CD4-positive, alpha-beta memory T cell (primary cell): ENCODE results near the gene OST4. TPM values are rescaled to one million over a fixed set of nuclear protein-coding genes. Genes with fewer than 3 reads are reported as not detected.
A peak's percentile ranks its signal among the peaks of the same experiment; 100 is the strongest.

Source experiments
- CTCF ChIA-PET: fragments of 350-600 bp; sonication (Branson Sonifier 250); formaldehyde crosslinking; loops from one replicate; lab custom pipeline; 2021; ENCODE audit warnings: inconsistent platforms; ENCODE audit not compliant: partially characterized antibody; lab: Charles Lee
- POLR2A ChIA-PET: fragments of 350-600 bp; sonication (Branson Sonifier 250); formaldehyde crosslinking; loops from one replicate; lab custom pipeline; 2021; ENCODE audit not compliant: partially characterized antibody; lab: Charles Lee
- DNase-seq, 5 donors: peaks; one replicate each; pipeline versions ENCODE4 v3.0.0 to v3.0.0-alpha.2; 2020 to 2022; ENCODE audit warnings: mixed read lengths in 1 of 5
- H3K27ac ChIP-seq: one replicate; pipeline ENCODE4 v1.7.0; 2013; ENCODE audit warnings: low read depth, low read length
- H3K27me3 ChIP-seq: 2 replicates; pipeline ENCODE4 v1.7.0; 2013; ENCODE audit warnings: mild to moderate bottlenecking, low read length, moderate library complexity; ENCODE audit not compliant: insufficient read depth
- H3K36me3 ChIP-seq: 2 replicates; pipeline ENCODE4 v1.7.0; 2013; ENCODE audit warnings: mild to moderate bottlenecking, low read length, moderate library complexity; ENCODE audit not compliant: insufficient read depth
- H3K4me1 ChIP-seq: 2 replicates; pipeline ENCODE4 v1.7.0; 2013; ENCODE audit warnings: mild to moderate bottlenecking, low read length, moderate library complexity; ENCODE audit not compliant: insufficient read depth
- H3K4me3 ChIP-seq, 2 donors: one replicate each; pipeline ENCODE4 v1.7.0; 2013; ENCODE audit warnings: low read length in 2 of 2, mild to moderate bottlenecking in 1 of 2
- H3K9me3 ChIP-seq, 2 donors: one replicate each; pipeline ENCODE4 v1.7.0; 2013; ENCODE audit warnings: low read length in 2 of 2, control low read depth in 1 of 2; ENCODE audit not compliant: control insufficient read depth in 1 of 2
- H3K27ac Mint-ChIP-seq, 7 donors: one replicate each; pipeline ENCODE4 v1.8.0; 2020 to 2021; ENCODE audit warnings: mixed read lengths in 7 of 7, mild to moderate bottlenecking in 6 of 7, inconsistent platforms in 3 of 7, moderate library complexity in 3 of 7
- H3K27me3 Mint-ChIP-seq, 2 donors: one replicate each; pipeline ENCODE4 v1.8.0; 2020 to 2021; ENCODE audit warnings: mixed read lengths in 2 of 2
- H3K36me3 Mint-ChIP-seq, 2 donors: one replicate each; pipeline ENCODE4 v1.8.0; 2020 to 2021; ENCODE audit warnings: mixed read lengths in 2 of 2, inconsistent platforms in 1 of 2, mild to moderate bottlenecking in 1 of 2
- H3K4me1 Mint-ChIP-seq, 4 donors: one replicate each; pipeline ENCODE4 v1.8.0; 2020 to 2021; ENCODE audit warnings: mixed read lengths in 4 of 4, mild to moderate bottlenecking in 1 of 4
- H3K4me3 Mint-ChIP-seq, 8 donors: one replicate each; pipeline ENCODE4 v1.8.0; 2020 to 2021; ENCODE audit warnings: mixed read lengths in 8 of 8, mild to moderate bottlenecking in 7 of 8, moderate library complexity in 6 of 8, inconsistent platforms in 3 of 8
- H3K9me3 Mint-ChIP-seq, 8 donors: one replicate each; pipeline ENCODE4 v1.8.0; 2020 to 2021; ENCODE audit warnings: mixed read lengths in 8 of 8, mild to moderate bottlenecking in 5 of 8, inconsistent platforms in 3 of 8, moderate library complexity in 1 of 8
- intact Hi-C: fragments of 100-400 bp; cut with micrococcal nuclease; formaldehyde crosslinking; loops from one replicate; pipeline ENCODE4 v1.15.1; 2023
- polyA plus RNA-seq, 2 donors: library from polyadenylated mRNA; unstranded; fragments of 300-500 nt; fragmentation: Illumina TruSeq; gene quantifications; one replicate each; pipeline ENCODE4 v1.2.3, GENCODE V29; 2021
- total RNA-seq, 2 experiments: library from RNA; stranded (reverse); gene quantifications; one replicate each; pipeline ENCODE4 v1.2.3, GENCODE V29; 2021

The OST4 gene
- total and polyA plus RNA-seq, 4 experiments from 2014 or later = 269 to 958 (median 587) TPM

GRCh38 chr2:27067385-27067784 is 4.1 kb downstream of the OST4 start:
- peak overlapping the region in 1 of 7 donors; percentile 18 for H3K27ac Mint-ChIP-seq
- no peak overlapping the region for H3K27ac ChIP-seq
- H3K4me3 ChIP-seq = no peak overlapping the region
- peaks cover 30 to 60% (median 53%) of the 10 kb centered on the region in 4 donors for H3K4me1 Mint-ChIP-seq
- intact Hi-C loops = no loop called here
- H3K36me3 Mint-ChIP-seq = peaks cover 34 to 63% of the 10 kb centered on the region in 2 donors
- H3K27me3 ChIP-seq = no peaks in the 10 kb centered on the region
- H3K36me3 ChIP-seq = peaks cover 26% of the 10 kb centered on the region
- POLR2A ChIA-PET = interaction anchor here (0.9 to 18.9 kb wide), 3 partner anchors 12 to 67 kb away, joined by 4 to 402 read pairs (median 187); partner anchors contain the start of genes AGBL5, KHK and PREB
- DNase-seq = no peak
- H3K4me3 Mint-ChIP-seq = no peak overlapping the region
- no peaks in the 10 kb centered on the region for H3K9me3 ChIP-seq
- CTCF ChIA-PET = interaction anchor here (1.8 to 2.8 kb wide), 2 partner anchors 15 to 17 kb away, joined by 4 to 8 read pairs; partner anchors contain the start of gene AGBL5
- H3K9me3 Mint-ChIP-seq = no peaks in the 10 kb centered on the region
- peaks cover 30% of the 10 kb centered on the region for H3K4me1 ChIP-seq
- no peaks in the 10 kb centered on the region for H3K27me3 Mint-ChIP-seq

- ChIA-PET POLR2A (interaction anchor here (1.4 to 8.1 kb wide), 5 partner anchors 8 to 20 kb away, joined by 4 to 53 read pairs (median 5); partner anchors contain the start of gene AGBL5), CTCF (interaction anchor here (1.1 to 1.4 kb wide), 3 partner anchors 12 to 16 kb away, joined by 4 to 5 read pairs (median 4); partner anchors contain the start of gene AGBL5)
- DNase-seq = no peak
- Histone ChIP-seq H3K27me3 (no peaks in the 10 kb centered on the region), H3K4me1 (peaks cover 16% of the 10 kb centered on the region), H3K36me3 (peaks cover 26% of the 10 kb centered on the region), H3K4me3 (no peak overlapping the region), H3K27ac (no peak overlapping the region), H3K9me3 (no peaks in the 10 kb centered on the region)
- peaks cover 35 to 58% of the 10 kb centered on the region in 2 donors for H3K36me3 Mint-ChIP-seq
- intact Hi-C loops = no loop called here
- peak overlapping the region in 2 of 7 donors; percentile 33 to 88 for H3K27ac Mint-ChIP-seq
- H3K4me1 Mint-ChIP-seq = peaks cover 25 to 42% (median 39%) of the 10 kb centered on the region in 4 donors
- H3K9me3 Mint-ChIP-seq = no peaks in the 10 kb centered on the region
- no peaks in the 10 kb centered on the region for H3K27me3 Mint-ChIP-seq
- no peak overlapping the region for H3K4me3 Mint-ChIP-seq
Observed at GRCh38 chr2:27065128-27065527, 6.3 kb downstream of the OST4 start.

- intact Hi-C loops = no loop called here
- peaks cover 0 to 12% (median 7%) of the 10 kb centered on the region in 4 donors for H3K4me1 Mint-ChIP-seq
- no peak for DNase-seq
- H3K36me3 Mint-ChIP-seq = peaks cover 18 to 45% of the 10 kb centered on the region in 2 donors
- H3K9me3 Mint-ChIP-seq = no peaks in the 10 kb centered on the region
- no peak overlapping the region for H3K4me3 ChIP-seq
- H3K36me3 ChIP-seq = peaks cover 6% of the 10 kb centered on the region
- ChIA-PET POLR2A (interaction anchor here (0.6 to 13.9 kb wide), 3 partner anchors 10 to 303 kb away, joined by 3 to 402 read pairs (median 53); partner anchors contain the start of genes AGBL5, EMILIN1 and OST4), CTCF (interaction anchor here (1.1 kb wide), 1 partner anchor 27 kb away, joined by 3 read pairs; the partner anchor contains the start of gene KHK)
- no peaks in the 10 kb centered on the region for H3K27me3 Mint-ChIP-seq
- H3K27ac ChIP-seq = no peak overlapping the region
- H3K4me1 ChIP-seq = no peaks in the 10 kb centered on the region
- H3K27ac Mint-ChIP-seq = peak overlapping the region in 1 of 7 donors; percentile 24
- no peaks in the 10 kb centered on the region for H3K9me3 ChIP-seq
- H3K27me3 ChIP-seq = no peaks in the 10 kb centered on the region
- peak overlapping the region in 1 of 8 donors; percentile 36 for H3K4me3 Mint-ChIP-seq
Observed at GRCh38 chr2:27060323-27060722, 11.1 kb downstream of the OST4 start.

- no peaks in the 10 kb centered on the region for H3K4me1 ChIP-seq
- Mint-ChIP-seq H3K27ac (peak overlapping the region in 4 of 7 donors; percentile 22 to 72 (median 57)), H3K4me3 (no peak overlapping the region), H3K27me3 (no peaks in the 10 kb centered on the region), H3K4me1 (peaks cover 0 to 11% (median 7%) of the 10 kb centered on the region in 4 donors), H3K36me3 (peaks cover 23 to 49% of the 10 kb centered on the region in 2 donors), H3K9me3 (no peaks in the 10 kb centered on the region)
- ChIA-PET CTCF (no interaction called here), POLR2A (interaction anchor here (0.6 to 13.9 kb wide), 4 partner anchors 9 to 294 kb away, joined by 3 to 402 read pairs (median 28); partner anchors contain the start of genes AGBL5, EMILIN1 and OST4)
- H3K9me3 ChIP-seq = no peaks in the 10 kb centered on the region
- no peak overlapping the region for H3K27ac ChIP-seq
- no peak for DNase-seq
- intact Hi-C loops = no loop called here
- H3K4me3 ChIP-seq = no peak overlapping the region
- H3K27me3 ChIP-seq = no peaks in the 10 kb centered on the region
- H3K36me3 ChIP-seq = peaks cover 10% of the 10 kb centered on the region
Observed at GRCh38 chr2:27059141-27059820, 12.2 kb downstream of the OST4 start.

- H3K4me3 Mint-ChIP-seq = no peak overlapping the region
- peaks cover 0 to 7% (median 4%) of the 10 kb centered on the region in 4 donors for H3K4me1 Mint-ChIP-seq
- no peaks in the 10 kb centered on the region for H3K9me3 Mint-ChIP-seq
- Histone ChIP-seq H3K9me3 (no peaks in the 10 kb centered on the region), H3K4me1 (no peaks in the 10 kb centered on the region), H3K36me3 (peaks cover 10% of the 10 kb centered on the region), H3K27me3 (no peaks in the 10 kb centered on the region), H3K4me3 (no peak overlapping the region), H3K27ac (no peak overlapping the region)
- H3K27me3 Mint-ChIP-seq = no peaks in the 10 kb centered on the region
- CTCF ChIA-PET = interaction anchor here (0.7 kb wide), 1 partner anchor 28 kb away, joined by 4 read pairs; no protein-coding TSS in a partner anchor
- POLR2A ChIA-PET = interaction anchor here (0.9 to 13.9 kb wide), 3 partner anchors 8 to 17 kb away, joined by 3 to 402 read pairs (median 53); partner anchors contain the start of genes AGBL5, EMILIN1 and OST4
- peaks cover 20 to 47% of the 10 kb centered on the region in 2 donors for H3K36me3 Mint-ChIP-seq
- H3K27ac Mint-ChIP-seq = peak overlapping the region in 4 of 7 donors; percentile 9 to 41 (median 27)
- intact Hi-C loops = no loop called here
- DNase-seq = no peak
Observed at GRCh38 chr2:27058210-27058609, 13.2 kb downstream of the OST4 start.

- Mint-ChIP-seq H3K4me3 (no peak overlapping the region), H3K4me1 (peaks cover 4 to 6% (median 4%) of the 10 kb centered on the region in 4 donors), H3K36me3 (peaks cover 12 to 39% of the 10 kb centered on the region in 2 donors), H3K27me3 (no peaks in the 10 kb centered on the region), H3K9me3 (no peaks in the 10 kb centered on the region), H3K27ac (peak overlapping the region in 1 of 7 donors; percentile 43)
- ChIA-PET CTCF (no interaction called here), POLR2A (interaction anchor here (2.0 to 13.9 kb wide), 3 partner anchors 18 to 29 kb away, joined by 4 to 402 read pairs (median 10); partner anchors contain the start of genes EMILIN1, KHK and OST4)
- peaks cover 10% of the 10 kb centered on the region for H3K36me3 ChIP-seq
- no peaks in the 10 kb centered on the region for H3K9me3 ChIP-seq
- no peak overlapping the region for H3K4me3 ChIP-seq
- peaks cover 3% of the 10 kb centered on the region for H3K4me1 ChIP-seq
- DNase-seq = no peak
- no peaks in the 10 kb centered on the region for H3K27me3 ChIP-seq
- intact Hi-C loops = no loop called here
- H3K27ac ChIP-seq = no peak overlapping the region
Observed at GRCh38 chr2:27057184-27057583, 14.3 kb downstream of the OST4 start.
